Endothelial cell of hepatic sinusoid (primary cell): ENCODE results near the gene ZNF668.

Source experiments
- in situ Hi-C: cut with HindIII; loops from 2 replicates; pipeline ENCODE4 v1.10.0; 2017; ENCODE audit warnings: low sequenced_read_pairs

Gene ZNF668

DNA sequence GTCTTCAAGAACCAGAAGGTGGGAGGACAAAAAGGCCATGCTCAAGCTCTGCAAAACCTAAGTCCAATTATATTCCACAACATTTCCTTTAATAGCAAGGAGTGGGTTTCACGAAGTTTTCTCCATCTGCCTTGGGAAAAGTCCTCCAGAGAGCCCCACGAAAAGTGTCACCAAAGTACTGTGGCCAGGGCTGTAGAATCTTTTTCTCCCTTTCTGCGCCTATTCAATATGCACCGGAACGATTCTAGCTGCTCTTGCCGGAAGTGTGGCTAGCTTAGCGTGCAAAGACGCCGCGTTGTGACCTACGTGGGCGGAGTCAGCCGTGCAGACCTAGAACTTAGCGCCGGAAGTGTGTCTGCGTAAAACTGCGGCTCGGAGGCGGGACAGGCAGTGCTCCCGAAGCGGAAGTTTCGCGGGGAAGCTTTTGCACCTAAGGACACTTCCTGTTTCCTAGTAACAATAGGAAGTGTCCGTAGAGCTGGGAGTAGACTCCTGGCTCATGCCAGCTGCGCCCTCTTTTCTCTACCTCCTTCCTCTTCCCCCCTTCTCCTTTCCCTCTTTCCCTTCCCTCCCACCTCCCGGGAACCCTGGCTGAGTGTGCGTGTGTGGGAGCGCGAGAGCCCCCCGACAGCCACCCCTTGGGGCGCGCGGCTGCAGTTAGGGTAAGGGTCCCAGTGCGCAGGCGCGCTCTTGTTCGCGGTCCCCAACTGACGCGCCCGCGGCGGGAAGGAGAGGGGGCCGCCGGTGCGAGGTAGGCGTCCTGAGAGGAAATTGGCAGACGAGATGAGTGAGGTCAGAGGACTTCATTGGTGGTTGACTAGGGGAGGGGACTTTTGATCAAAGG is at the start of gene ZNF668, which contains the start of gene ZNF646:
Gene ZNF668, minus strand, starts transcription at position 271 of the 844 bp plus-strand sequence. CDS start 9,781 bp downstream, outside the sequence.
Gene ZNF646, plus strand, starts transcription at position 453 of the 844 bp plus-strand sequence. CDS start 1,903 bp downstream, outside the sequence.
- in situ Hi-C loops = loop anchor here (5.0 to 25.0 kb wide), 3 partner anchors 72 to 388 kb away; partner anchors contain the start of genes ARMC5, ORAI3 and TGFB1I1

GRCh38 chr16:31120129-31120528 is 46.1 kb upstream of the ZNF668 start:
- in situ Hi-C loops = no loop called here

DNA sequence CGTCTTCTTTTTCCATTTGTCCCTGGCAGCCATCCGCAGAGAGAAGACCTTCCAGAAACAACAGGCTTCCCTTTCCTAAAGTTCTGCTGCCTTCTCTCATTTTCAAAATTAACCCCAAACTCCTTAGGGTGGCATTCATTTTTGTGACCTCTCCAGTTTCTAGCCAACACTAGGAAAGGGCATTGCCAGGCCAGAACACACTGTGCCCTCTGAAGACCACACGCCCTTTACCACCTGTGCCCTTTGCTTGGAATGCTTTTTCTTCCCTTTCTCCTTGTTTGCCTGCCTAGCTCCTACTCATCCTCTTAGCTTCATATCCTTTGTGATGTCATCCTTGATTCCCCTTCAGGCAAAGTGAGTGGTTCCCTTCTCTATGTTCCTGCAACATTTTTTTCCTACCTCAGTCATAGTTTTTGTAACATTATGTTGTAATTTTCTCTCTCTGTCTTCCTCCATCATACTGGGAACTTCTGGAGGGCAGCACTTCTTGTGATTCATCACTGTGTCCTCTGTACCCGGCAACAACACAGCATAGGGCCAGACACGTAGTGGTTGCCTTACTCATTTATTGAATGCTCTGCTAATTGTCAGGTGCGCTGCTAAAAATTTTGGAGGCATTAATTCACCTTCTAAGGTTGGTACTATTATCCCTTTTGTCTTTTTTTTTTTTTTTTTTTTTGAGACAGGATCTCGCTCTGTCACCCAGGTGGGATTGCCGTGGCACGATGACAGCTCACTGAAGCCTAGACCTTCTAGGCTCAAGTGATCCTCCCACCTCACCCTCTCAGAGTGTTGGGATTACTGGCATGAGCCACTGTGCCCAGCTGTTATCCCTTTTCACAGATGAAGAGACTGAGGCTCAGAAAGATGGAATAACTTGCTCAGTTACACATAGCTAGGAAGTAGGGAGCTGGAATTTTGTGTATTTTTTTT is 44.4 kb upstream of the ZNF668 start:
- in situ Hi-C loops = no loop called here

GRCh38 chr16:31117384-31118222 is 43.6 kb upstream of the ZNF668 start, which contains the start of gene KAT8:
Gene KAT8 (plus strand): TSS chr16:31117664. CDS start chr16:31117682, 18 bp downstream.
- in situ Hi-C loops = no loop called here

- in situ Hi-C loops = no loop called here
Measured at GRCh38 chr16:31114468-31114867, 40.4 kb upstream of the ZNF668 start.

- in situ Hi-C loops = no loop called here
Measured at GRCh38 chr16:31113121-31114120, 39.4 kb upstream of the ZNF668 start.

GRCh38 chr16:31112711-31113110 is 38.7 kb upstream of the ZNF668 start:
- in situ Hi-C loops = no loop called here

GRCh38 chr16:31111881-31112466 is 37.9 kb upstream of the ZNF668 start:
- in situ Hi-C loops = no loop called here

DNA sequence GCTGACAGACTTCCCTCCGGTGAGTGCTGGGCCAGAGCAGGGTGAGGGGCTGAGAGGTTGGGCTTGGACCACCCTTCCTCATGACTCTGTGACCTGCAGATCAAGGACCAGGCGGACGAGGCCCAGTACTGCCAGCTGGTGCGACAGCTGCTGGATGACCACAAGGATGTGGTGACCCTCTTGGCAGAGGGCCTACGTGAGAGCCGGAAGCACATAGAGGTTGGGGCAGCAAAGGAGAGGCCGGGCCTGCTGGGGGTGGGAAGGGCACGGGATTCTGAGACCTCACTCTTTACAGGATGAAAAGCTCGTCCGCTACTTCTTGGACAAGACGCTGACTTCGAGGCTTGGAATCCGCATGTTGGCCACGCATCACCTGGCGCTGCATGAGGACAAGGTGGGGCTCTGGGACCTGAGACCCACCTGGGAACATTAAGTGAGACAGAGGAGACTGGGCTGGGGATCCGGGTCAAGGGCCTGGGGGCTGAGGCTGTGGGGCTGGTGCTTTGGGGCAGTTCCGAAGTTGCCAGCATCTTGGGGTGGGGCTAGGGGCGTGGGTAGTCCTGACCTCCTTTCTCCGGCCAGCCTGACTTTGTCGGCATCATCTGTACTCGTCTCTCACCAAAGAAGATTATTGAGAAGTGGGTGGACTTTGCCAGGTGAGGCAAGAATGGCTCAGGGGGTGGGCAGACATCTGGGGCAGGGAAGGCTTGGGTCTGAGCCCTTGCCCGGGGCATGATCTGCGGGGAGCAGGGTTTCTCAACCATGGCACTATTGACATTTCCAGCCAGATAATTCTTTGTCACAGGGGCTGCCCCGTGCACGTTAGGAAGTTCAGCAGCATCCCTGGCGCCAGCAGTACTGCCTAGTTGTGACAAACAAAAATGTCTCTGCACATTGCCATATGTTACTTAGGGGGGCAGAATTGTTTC is 36.3 kb upstream of the ZNF668 start:
- in situ Hi-C loops = no loop called here

GRCh38 chr16:31109622-31110021 is 35.6 kb upstream of the ZNF668 start:
- in situ Hi-C loops = no loop called here

DNA sequence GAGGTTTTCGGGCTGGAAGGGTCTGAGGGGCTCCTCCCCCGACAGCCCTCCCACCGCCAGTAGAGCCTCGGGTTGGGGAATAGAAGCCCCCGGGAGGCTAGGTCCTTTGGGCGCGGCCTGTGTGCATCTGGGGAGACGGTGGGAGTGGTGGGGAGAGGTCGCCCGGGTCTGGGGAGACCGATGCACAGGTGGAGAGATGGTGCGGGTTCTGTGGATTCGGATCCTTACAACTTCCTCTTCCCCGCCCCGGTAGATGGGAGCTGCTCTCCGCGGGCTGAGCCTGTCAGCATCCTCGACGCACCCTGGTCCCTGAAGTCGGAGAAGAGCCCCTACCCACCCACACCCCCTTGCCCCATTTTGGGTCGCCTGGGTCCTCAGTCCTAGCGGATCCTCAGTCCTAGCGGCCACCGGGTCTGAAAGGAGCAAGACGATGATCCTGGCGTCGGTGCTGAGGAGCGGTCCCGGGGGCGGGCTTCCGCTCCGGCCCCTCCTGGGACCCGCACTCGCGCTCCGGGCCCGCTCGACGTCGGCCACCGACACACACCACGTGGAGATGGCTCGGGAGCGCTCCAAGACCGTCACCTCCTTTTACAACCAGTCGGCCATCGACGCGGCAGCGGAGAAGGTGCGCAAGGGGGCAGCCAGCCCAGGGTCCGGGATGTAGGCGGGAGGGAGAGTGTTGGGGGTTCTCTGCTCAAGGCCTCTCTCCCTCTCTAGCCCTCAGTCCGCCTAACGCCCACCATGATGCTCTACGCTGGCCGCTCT is 34.9 kb upstream of the ZNF668 start:
- in situ Hi-C loops = no loop called here

DNA sequence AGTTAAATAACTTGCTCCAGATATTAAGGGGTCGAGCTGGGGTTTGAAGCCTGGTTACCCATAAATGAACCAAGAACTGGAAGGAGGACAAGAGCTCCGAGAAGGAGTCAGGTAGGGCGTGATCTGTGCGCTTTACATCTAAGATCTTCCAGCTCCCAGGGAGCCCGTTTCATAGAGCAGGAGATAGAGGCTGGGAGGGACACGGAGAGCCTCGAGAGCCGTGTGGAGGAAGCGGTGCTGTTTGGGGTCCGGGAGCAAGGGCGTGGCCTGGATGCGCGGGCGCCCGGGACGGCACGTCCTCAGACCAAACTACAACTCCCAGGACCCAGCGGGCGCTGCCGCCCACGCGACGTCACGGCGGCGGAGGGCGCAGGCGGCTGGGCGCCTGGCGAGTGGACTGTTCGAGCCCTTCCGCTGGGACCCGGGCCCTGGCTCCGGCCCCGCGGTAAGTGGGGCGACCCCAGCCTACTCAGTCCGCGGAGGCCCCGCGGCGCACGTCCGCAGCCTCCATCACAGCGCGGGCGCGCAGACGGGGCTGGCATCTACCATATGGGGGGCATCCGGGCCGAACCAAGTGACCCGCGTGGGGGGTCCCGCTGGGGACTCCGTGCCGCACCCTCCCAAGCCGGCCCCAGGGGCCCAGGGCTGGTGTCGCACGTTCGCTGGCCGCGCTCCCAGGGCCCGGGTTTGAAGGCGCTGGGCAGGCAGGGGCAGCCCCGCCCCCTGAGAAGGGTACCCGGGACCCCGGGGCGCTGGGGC is 34.2 kb upstream of the ZNF668 start, which contains the start of gene BCKDK:
Gene BCKDK, plus strand, starts transcription at position 352 of the 759 bp plus-strand sequence. CDS start 838 bp downstream, outside the sequence.
- in situ Hi-C loops = no loop called here

- in situ Hi-C loops = no loop called here
Measured at GRCh38 chr16:31107465-31107867, 33.4 kb upstream of the ZNF668 start.

- in situ Hi-C loops = no loop called here
Measured at GRCh38 chr16:31106509-31107464, 32.7 kb upstream of the ZNF668 start.

DNA sequence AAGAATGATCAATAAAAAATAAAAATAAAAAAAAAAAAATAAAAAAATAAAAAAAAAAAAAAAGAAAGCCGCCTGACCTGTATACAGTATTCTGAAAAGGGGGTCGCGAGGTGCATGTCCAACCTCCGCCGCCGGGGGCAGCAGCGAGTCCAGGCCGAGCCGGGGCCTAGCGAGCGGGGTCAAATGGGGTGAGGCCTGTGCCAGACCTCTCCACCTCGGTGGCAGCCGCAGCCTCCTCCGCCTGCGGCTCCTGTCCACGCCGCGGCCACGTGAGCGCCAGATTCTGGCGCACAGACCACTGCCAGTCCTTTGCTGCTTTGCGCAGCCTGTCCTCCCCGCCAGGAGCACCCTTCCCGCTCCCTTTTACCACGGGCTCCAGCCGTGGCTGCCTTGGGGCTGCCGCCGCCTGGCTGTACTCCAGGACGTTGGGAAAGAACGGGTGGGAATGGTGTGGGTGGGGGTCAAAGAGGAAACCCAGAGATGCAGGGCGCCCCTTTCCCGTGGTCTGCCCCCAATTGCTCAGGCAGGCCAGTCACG is 31.7 kb upstream of the ZNF668 start:
- in situ Hi-C loops = no loop called here
